RCC 7860 (cell line): ENCODE results near the gene RASIP1.
"Not testable (repeated sequence)": the region's sequence is repeated elsewhere in the genome, so short reads cannot be mapped to it uniquely, and the experiment has no call there.

ENCODE experiments used
- DNase-seq: peaks from one replicate; pipeline ENCODE4 v3.0.0-alpha.2; 2015; ENCODE audit warnings: low spot score
- FAIRE-seq: peaks from 2 replicates; lab custom pipeline; 2012; peaks lifted over from hg19 to GRCh38; lab: Jason Lieb, UNC

Gene RASIP1

DNA sequence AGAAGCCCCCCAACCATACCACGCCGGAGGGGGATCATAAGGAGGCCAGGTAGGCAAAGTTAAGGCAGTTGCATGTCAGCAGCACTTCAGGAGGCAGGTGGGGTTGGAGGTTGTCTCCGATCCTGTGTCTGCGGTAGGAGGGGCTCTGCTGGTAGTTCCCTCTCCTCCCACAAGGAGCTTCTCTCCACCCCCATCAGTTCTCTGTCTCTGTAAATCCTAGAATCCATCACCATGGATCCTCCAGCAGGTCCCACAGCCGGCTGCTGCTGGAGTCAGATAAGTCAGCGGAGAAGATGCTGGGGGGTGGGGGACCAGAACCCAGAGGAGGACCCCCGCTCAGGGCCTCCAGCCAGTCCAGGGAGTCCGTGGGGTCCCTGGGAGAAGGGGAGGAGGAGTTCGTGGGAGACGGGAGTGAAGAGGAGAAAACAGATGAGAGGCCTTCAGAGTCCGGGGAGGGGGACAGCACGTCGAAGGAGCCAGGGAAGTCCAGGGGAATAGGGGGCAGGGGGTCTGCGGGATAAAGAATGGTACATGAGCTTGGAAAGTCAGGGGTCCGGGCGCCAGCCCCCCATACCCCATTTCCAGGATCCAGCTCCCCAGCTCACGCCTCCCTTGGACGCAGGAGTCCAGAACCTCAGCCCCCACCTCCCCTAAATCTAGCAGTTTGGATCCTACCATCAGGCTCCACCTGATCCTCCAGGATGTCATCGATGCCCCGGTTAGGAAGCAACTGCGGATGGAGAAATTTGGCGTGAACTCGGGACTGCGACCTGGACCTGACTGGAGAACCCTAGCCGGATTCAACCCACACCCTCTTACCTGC, 27.2 kb downstream of the RASIP1 start:
- FAIRE-seq (no peak), DNase-seq (no peak)

DNA sequence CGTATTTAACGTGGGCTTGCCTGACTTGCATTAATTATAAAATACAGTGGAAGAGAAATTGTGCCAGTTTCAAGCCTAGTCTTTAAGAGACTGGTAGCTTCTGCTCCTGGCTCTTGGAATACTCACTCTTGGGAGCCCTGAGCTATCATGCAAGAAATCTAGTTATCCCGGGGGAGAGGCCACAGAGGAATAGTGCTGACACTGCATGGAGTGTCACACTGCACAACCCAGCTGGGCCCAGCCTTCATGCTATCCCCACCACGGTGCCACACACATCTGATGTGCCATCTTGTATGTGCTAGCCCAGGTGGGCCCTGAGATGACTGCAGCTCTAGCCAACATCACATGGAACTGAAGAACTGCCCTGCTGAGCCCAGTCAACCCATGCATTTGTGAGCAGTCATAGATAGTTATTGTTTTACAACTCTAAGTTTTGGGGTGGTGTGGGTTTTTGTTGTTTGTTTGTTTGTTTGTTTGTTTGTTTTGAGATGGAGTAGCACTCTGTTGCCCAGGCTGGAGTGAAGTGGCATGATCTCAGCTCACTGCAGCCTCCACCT, 29.2 kb downstream of the RASIP1 start:
- DNase-seq, result no peak

DNA sequence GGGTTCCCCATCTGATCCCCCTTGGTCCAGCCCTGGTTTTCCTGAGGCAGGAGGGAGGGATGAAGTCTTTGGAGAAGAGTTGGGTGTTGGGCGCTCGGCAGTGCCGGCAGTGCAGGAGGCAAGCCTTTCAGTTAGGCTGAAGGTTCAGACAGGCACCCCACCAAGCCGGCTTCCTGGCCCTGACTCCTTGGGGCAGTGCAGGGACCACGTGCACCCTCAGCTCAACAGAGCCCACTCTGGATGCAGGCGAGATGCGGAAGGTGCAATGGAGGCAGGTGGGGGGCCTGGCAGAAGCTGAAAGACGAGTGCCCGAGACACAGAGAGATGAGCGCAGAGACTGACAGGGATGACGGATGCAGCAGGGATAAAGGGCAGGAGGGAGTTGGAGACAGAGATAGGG, 31.9 kb downstream of the RASIP1 start:
- FAIRE-seq (no peak), DNase-seq (no peak)

More for the DNA sequence above, 29.2 kb downstream of the RASIP1 start:
- no peak for FAIRE-seq

DNA sequence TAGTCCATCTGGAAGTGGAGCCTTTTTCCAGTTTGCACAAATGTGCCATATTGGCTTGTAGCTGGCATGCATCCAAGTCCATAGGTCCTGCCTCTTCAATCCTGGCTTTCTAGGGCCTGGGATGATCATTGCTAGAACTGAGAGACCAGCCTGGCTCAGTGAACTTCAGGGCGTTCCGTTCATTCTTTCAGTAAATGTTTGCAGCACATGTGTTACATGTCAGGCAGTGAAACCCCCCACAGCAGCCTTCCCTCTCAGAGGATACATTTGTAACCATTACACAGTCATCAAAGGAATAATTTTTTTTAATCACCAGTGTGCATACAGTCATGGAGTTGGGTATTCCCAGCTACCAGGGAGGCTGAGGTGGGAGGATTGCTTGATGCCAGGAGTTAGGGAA, 35.0 kb downstream of the RASIP1 start:
- no peak for FAIRE-seq
- no peak for DNase-seq

DNA sequence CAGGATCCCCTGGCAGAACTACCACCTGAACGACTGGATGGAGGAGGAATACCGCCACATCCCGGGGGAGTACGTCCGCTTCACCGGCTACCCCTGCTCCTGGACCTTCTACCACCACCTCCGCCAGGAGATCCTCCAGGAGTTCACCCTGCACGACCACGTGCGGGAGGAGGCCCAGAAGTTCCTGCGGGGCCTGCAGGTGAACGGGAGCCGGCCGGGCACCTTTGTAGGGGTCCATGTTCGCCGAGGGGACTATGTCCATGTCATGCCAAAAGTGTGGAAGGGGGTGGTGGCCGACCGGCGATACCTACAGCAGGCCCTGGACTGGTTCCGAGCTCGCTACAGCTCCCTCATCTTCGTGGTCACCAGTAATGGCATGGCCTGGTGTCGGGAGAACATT, 37.1 kb downstream of the RASIP1 start:
- DNase-seq (no peak), FAIRE-seq (no peak)

DNA sequence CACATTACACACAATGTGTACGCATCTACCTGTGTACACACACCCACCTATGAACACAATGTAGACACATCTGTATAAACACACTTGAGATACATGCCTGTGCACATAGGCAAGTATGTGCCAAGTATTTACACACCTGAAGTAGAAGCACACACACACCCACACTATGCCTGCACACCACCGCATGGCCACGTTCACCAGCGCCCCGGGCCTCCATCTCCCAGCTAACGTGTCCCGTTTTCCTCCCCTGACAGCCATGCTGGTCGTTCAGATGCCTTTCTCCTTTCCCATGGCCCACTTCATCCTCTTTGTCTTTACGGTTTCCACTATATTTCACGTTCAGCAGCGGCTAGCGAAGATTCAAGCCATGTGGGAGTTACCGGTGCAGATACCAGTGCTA, 37.7 kb downstream of the RASIP1 start:
- FAIRE-seq (no peak), DNase-seq (no peak)

DNA sequence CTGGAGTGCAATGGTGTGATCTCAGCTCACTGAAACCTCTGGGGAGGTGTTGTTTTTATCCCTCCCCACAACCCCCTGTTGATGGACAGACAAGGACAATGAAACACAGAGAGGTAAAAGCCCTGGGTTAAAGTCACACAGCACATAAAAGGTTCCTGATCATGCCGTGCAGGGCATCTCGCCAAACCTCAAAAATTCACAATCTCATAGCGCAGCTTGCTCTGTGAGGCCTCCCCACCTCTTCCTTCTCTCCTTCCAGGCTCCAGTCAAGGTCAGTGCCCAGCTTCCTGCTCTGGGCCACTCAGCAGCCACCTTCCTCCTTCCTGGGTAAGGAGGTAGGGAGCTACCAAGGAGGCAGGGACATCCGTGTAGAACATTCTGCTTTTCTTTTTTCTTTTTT, 42.4 kb downstream of the RASIP1 start:
- peak; percentile 85 for FAIRE-seq
- peak; percentile 74 for DNase-seq

DNA sequence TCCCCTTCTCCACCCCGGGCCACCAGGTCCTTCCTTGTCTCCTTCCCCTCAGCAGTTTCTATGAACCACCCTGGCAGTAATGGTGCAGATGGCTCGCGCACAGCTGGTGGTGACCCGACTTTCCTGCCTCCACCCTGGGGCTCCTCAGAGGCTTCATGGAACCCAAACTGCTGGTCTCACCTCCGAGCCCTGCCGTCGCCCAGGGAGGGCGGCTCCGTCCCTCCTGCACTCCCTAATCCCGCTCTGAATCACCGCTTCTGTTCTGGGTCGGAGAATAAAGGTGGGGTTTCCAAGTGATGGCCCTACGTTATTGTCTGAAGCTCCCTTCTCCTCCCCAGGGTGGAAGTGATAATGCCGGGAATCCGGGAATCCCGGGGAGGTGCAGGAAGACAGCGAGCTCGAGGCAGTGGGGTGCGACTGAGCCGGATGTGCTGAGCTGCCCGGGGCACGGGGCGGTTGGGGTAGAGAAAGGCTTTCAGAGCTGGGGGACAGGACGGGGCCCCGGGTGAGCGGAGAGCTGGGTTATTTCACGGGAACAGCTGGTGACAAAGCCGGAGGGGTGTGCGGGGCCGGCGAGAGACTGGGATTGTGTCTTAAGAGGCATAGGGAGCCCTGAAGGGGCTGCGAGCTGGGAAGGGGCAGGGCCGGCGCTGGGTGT, 43.9 kb downstream of the RASIP1 start:
- DNase-seq, result no peak

DNA sequence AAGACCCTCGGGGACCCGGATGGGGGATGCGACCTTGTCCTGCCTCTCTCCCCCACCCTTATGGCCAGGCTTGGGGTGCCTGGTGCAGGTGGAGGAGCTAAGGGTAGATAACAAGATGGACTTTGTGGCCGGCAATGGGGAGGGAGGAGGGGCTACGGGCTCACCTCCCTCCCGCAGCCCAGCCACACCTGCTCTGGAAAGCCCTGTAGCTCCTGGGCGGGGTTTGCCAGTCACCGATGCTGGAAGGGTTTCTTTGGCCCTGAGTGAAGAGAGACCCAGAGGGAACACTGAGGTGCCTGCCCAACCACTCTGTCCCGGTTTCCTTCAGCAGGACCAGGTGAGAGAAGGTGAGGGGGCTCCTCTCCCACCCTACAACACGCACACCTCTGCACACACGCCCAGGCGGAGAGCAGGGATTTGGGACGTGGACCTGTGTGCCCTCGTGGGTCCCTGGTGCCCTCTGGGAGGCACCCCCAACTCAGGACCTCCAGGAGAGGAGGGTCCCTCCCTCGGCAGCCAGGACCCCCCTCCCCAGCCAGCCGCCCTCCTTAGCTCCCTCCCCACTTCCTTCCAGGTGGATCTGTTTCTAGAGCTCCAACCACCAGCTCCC, 44.6 kb downstream of the RASIP1 start, which contains the start of gene FUT2:
Gene FUT2, plus strand, starts transcription at position 229 of the 610 bp plus-strand sequence. CDS start 6,986 bp downstream, outside the sequence.
- DNase-seq (no peak), FAIRE-seq (no peak)

More for the DNA sequence above, 43.9 kb downstream of the RASIP1 start:
- FAIRE-seq, result no peak

DNA sequence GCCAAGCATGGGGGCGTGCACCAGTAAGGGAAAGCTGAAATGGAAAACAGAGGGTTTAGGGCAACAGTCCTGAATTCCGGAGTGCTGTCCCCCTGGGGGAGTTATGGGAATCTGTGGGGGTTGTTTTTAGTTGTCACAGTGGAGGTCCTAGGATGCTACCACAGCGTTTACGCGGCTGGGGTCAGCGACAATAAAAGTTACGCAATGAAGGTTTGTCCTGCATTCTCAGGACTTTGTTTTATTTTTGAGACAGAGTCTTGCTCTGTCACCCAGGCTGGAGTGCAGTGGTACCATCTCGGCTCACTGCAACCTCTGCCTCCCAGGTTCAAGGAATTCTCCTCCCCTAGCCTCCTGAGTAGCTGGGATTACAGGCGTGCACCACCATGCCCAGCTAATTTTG, 46.8 kb downstream of the RASIP1 start:
- FAIRE-seq, DNase-seq: not testable (repeated sequence)

DNA sequence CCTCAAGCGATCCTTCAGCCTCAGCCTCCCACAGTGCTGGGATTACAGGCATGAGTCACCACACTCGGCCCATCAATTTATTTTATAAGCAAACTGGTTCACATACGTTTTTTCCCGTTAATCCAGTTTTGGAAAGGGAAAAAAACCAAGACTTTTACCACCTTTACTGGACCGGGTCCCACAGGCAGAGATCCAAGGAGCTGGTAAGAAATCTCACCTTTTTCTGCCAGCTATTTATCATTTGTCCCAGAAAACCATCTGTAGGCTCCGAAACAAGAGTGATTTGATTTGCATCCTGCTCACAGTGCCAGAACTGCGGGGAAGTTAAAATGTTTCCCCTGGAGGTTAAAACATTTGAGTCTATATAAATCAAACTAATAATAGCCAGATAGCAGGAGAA, 51.0 kb downstream of the RASIP1 start:
- no peak for FAIRE-seq

DNA sequence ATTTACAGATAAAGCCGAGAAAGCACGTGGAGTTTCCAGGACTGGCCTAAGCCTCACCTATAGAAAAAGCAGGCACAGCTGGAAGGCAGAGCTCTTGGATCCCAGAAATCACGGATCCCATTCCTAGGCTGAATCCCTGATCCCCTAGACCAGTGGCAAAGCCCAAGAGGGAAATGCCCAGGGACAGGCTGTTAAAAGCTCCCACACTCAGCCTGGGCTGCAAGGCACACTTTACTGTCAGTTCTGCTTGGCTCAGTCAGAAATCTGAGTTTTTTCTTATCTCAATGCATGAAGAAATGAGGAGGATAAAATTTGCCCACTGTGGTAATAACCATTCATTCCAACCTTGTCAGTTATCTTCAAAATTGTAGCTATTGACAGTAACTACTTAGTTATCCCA, 52.6 kb downstream of the RASIP1 start:
- FAIRE-seq, result no peak
- no peak for DNase-seq

More for the DNA sequence above, 51.0 kb downstream of the RASIP1 start:
- no peak for DNase-seq

DNA sequence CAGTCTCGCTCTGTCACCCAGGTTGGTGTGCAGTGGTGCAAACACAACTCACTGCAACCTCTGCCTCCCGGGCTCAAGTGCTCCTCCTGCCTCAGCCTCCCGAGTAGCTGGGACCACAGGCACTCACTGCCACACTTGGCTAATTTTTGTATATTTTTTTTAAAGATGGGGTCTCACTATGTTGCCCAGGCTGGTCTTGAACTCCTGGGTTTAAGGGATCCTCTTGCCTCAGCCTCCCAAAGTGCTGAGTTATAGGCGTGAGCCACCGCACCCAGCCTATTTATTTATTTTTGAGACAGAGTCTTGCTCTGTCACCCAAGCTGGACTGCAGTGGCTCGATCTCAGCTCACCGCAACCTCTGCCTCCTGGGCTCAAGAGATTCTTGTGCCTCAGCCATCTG, 53.8 kb downstream of the RASIP1 start:
- not testable (repeated sequence) for DNase-seq, FAIRE-seq

DNA sequence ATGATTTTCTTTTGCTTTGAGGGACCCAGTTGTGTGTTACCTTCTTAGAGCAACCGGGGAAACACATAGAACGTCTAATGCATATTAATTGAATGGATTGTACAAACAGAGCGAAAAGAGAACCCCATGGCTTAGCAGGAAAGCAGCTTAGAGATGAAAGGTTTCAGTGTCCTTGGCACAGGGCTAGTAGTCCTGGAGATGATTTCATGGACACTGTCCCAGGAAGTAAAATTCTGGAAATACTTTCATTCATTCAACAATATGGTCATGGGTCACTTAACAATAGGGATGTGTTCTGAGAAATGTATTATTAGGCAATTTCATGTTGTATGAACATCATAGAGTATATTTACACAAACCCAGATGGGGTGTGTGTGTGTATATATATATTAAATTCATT, 54.3 kb downstream of the RASIP1 start:
- FAIRE-seq (peak; percentile 28), DNase-seq (peak; percentile 35)

DNA sequence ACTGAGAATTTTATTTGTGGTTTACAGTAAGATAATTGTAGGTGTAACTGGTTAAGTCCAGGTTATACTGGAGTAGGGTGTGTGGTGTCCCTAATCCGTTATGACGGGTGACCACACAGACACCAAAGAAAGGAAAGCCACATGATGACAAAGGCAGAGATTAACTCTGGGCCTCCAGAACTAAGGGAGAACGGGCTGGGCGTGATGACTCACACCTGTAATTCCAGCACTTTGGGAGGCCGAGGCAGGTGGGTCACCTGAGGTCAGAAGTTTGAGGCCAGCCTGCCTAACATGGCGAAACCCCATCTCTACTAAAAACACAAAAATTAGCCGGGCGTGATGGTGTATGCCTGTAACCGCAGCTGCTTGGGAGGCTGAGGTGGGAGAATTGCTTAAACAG, 54.8 kb downstream of the RASIP1 start:
- FAIRE-seq (peak; percentile 83), DNase-seq (peak; percentile 76)

DNA sequence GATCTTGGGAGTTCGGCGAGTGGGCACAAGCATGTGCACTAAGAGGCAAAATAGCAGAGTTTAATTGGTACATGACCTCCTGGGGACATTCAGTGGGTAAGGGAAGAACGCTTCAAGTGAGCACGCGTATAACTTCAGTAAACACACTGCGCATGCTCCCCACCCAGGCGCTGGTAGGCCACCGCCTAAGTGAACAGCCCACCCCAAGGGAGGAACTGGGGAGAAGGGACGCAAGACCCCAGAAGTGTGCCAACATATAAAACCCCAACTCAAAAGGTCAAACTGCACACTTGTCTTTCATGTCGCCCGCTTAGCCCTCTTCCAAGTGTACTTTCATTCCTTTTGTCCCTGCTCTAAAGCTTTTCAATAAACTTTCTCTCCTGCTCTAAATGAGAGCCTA, 57.1 kb downstream of the RASIP1 start:
- FAIRE-seq (no peak), DNase-seq (no peak)

DNA sequence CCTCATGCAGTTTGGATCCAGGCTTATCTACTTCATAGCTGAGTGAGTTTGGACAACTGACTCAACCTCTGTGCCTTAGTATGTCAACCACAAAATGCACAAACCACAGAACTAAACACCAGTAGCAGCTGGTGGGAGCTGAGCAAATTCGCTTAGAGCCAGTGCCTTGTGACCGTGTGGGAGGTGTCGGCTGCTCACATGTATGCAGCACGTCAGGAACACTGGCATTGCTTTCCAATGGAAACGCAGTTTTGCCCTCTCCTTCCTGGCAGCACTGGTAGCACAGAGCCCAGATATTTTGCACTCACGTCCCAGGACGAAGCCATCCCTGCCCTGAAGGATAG, 59.3 kb downstream of the RASIP1 start:
- FAIRE-seq, result peak; percentile 96

DNA sequence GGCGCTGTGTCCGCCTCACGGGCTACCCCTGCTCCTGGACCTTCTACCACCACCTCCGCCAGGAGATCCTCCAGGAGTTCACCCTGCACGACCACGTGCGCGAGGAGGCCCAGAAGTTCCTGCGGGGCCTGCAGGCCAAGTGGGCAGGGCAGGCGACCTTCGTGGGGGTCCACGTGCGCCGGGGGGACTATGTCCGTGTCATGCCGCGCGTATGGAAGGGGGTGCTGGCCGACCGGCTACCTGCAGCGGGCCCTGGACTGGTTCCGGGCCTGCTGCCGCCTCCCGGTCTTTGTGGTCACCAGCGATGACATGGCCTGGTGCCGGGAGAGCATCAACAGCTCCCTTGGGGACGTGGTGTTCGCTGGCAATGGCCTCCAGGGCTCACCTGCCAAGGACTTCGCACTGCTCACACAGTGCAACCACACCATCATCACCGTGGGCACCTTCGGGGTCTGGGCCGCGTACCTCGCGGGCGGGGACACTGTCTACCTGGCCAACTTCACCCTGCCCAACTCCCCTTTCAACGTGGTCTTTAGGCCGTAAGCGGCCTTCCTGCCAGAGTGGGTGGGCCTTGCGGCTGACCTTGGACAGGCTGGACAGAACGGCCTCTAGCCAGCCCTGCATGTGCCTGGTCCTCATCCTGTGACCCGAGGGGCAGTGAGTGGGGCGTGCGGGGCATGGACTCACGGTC, 59.8 kb downstream of the RASIP1 start:
- no peak for FAIRE-seq
- no peak for DNase-seq

More for the DNA sequence above, 59.3 kb downstream of the RASIP1 start:
- peak; percentile 96 for DNase-seq

DNA sequence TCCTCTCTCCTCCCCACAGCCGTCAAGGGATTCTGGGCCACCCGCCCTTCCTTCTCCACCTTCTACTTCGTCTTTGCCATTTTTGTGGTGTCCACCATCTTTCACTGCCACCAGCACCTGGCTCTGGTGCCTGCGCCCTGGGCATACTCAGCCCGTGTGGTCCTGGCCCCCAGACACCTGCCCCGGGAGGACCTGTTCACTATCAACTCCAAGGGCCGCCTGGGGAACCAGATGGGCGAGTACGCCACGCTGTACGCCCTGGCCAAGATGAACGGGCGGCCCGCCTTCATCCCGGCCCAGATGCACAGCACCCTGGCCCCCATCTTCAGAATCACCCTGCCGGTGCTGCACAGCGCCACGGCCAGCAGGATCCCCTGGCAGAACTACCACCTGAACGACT, 60.4 kb downstream of the RASIP1 start:
- not testable (repeated sequence) for DNase-seq, FAIRE-seq

DNA sequence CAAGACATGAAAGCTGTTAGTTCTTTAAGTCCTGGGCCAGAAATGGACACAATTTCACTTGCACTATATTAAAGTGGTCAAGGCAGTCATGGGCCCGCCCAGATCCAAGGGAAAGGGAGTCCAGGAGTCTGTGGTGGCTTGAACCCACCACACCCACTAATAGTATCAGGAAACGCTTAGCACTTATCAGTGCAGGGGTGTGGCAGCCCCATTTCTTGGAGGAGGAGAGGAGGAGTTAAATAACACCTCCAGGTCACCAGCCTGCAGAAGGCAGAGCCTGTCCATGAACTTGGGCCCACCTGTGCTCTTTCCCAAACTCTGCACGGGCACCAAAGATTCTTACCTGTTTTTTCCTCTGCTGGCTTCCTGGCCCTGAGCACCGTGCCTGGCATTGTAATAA, 62.2 kb downstream of the RASIP1 start:
- DNase-seq (no peak), FAIRE-seq (no peak)

DNA sequence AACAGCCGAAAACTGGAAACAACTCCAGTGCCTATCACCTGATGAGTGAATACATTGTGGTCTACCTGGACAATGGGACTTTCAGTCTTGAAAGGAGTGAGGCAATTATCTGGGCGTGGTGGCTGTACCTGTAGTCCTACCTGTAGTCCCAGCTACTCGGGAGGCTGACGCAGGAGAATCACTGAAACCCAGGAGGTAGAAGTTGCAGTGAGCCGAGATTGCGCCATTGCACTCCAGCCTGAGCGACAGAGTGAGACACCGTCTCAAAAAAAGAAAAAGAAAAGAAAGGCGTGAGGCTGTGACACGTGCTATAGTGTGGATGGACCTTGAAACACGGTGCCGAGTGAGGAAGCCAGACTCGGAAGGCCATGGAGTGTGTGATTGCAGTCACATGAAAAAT, 63.5 kb downstream of the RASIP1 start:
- no peak for FAIRE-seq
- no peak for DNase-seq
